AG08396 (cell line): ENCODE measurements around the gene MBNL2.

Experiments
- DNase-seq: peaks from one replicate; pipeline ENCODE4 v3.0.0; 2012; ENCODE audit warnings: low spot score, mixed read lengths

MBNL2 gene

GRCh38 chr13:97384371-97384770 is 162.2 kb downstream of the MBNL2 start:
- DNase-seq = no peak

GRCh38 chr13:97385146-97385545 is 163.0 kb downstream of the MBNL2 start:
- no peak for DNase-seq

GRCh38 chr13:97385854-97386253 is 163.7 kb downstream of the MBNL2 start:
- no peak for DNase-seq

- DNase-seq = no peak
Observed at GRCh38 chr13:97386801-97387484, 164.8 kb downstream of the MBNL2 start.

GRCh38 chr13:97387485-97387839 is 165.3 kb downstream of the MBNL2 start:
- no peak for DNase-seq

GRCh38 chr13:97387890-97388289 is 165.8 kb downstream of the MBNL2 start:
- no peak for DNase-seq

GRCh38 chr13:97388373-97388772 is 166.2 kb downstream of the MBNL2 start:
- DNase-seq = no peak

GRCh38 chr13:97390941-97391600 is 168.9 kb downstream of the MBNL2 start:
- no peak for DNase-seq

GRCh38 chr13:97392020-97392419 is 169.9 kb downstream of the MBNL2 start:
- DNase-seq = no peak

- no peak for DNase-seq
Observed at GRCh38 chr13:97394542-97394941, 172.4 kb downstream of the MBNL2 start.

GRCh38 chr13:97395447-97396136 is 173.5 kb downstream of the MBNL2 start:
- DNase-seq = peak; percentile 20

GRCh38 chr13:97397267-97397666 is 175.1 kb downstream of the MBNL2 start:
- no peak for DNase-seq

- DNase-seq = no peak
Observed at GRCh38 chr13:97401421-97401820, 179.3 kb downstream of the MBNL2 start.

GRCh38 chr13:97403893-97404750 is 182.0 kb downstream of the MBNL2 start:
- no peak for DNase-seq

- no peak for DNase-seq
Observed at GRCh38 chr13:97407540-97407939, 185.4 kb downstream of the MBNL2 start.

- no peak for DNase-seq
Observed at GRCh38 chr13:97408938-97409337, 186.8 kb downstream of the MBNL2 start.

- no peak for DNase-seq
Observed at GRCh38 chr13:97411984-97412383, 189.9 kb downstream of the MBNL2 start.

- DNase-seq = no peak
Observed at GRCh38 chr13:97413694-97414093, 191.6 kb downstream of the MBNL2 start.

GRCh38 chr13:97414392-97414791 is 192.3 kb downstream of the MBNL2 start:
- no peak for DNase-seq

GRCh38 chr13:97417698-97418097 is 195.6 kb downstream of the MBNL2 start:
- no peak for DNase-seq

GRCh38 chr13:97422118-97423054 is 200.3 kb downstream of the MBNL2 start:
- DNase-seq = no peak
